ENCODE measurements around the gene KIAA1217.

GRCh38 chr10:24494236-24494635, 285.3 kb downstream of the KIAA1217 start:
- TF ChIP-seq CEBPB (IDR thresholded peaks at IDR 0.05) = no peak
- no peak for TF ChIP-seq PBX3 (IDR thresholded peaks at IDR 0.05)
- no peak for TF ChIP-seq CTCF (IDR thresholded peaks at IDR 0.05)
- TF ChIP-seq, protein P1, sequence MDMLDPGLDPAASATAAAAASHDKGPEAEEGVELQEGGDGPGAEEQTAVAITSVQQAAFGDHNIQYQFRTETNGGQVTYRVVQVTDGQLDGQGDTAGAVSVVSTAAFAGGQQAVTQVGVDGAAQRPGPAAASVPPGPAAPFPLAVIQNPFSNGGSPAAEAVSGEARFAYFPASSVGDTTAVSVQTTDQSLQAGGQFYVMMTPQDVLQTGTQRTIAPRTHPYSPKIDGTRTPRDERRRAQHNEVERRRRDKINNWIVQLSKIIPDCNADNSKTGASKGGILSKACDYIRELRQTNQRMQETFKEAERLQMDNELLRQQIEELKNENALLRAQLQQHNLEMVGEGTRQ (IDR thresholded peaks at IDR 0.05) = no peak
- TF ChIP-seq HOXB13 (CRISPR knock-in tag; IDR thresholded peaks at IDR 0.05; ENCODE audit: low read depth) = no peak
- no peak for TF ChIP-seq POLR2A (IDR thresholded peaks at IDR 0.05; ENCODE audit: low read length)
- TF ChIP-seq, protein P2, sequence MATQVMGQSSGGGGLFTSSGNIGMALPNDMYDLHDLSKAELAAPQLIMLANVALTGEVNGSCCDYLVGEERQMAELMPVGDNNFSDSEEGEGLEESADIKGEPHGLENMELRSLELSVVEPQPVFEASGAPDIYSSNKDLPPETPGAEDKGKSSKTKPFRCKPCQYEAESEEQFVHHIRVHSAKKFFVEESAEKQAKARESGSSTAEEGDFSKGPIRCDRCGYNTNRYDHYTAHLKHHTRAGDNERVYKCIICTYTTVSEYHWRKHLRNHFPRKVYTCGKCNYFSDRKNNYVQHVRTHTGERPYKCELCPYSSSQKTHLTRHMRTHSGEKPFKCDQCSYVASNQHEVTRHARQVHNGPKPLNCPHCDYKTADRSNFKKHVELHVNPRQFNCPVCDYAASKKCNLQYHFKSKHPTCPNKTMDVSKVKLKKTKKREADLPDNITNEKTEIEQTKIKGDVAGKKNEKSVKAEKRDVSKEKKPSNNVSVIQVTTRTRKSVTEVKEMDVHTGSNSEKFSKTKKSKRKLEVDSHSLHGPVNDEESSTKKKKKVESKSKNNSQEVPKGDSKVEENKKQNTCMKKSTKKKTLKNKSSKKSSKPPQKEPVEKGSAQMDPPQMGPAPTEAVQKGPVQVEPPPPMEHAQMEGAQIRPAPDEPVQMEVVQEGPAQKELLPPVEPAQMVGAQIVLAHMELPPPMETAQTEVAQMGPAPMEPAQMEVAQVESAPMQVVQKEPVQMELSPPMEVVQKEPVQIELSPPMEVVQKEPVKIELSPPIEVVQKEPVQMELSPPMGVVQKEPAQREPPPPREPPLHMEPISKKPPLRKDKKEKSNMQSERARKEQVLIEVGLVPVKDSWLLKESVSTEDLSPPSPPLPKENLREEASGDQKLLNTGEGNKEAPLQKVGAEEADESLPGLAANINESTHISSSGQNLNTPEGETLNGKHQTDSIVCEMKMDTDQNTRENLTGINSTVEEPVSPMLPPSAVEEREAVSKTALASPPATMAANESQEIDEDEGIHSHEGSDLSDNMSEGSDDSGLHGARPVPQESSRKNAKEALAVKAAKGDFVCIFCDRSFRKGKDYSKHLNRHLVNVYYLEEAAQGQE (IDR thresholded peaks at IDR 0.05) = no peak
- no peak for TF ChIP-seq BCL3 (IDR thresholded peaks at IDR 0.05)
- TF ChIP-seq, protein P3, sequence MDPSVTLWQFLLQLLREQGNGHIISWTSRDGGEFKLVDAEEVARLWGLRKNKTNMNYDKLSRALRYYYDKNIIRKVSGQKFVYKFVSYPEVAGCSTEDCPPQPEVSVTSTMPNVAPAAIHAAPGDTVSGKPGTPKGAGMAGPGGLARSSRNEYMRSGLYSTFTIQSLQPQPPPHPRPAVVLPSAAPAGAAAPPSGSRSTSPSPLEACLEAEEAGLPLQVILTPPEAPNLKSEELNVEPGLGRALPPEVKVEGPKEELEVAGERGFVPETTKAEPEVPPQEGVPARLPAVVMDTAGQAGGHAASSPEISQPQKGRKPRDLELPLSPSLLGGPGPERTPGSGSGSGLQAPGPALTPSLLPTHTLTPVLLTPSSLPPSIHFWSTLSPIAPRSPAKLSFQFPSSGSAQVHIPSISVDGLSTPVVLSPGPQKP (IDR thresholded peaks at IDR 0.05; ENCODE audit: low read depth, low read length) = no peak
- no peak for TF ChIP-seq JUN (IDR thresholded peaks at IDR 0.05)
- TF ChIP-seq PHF8 (IDR thresholded peaks at IDR 0.05; ENCODE audit: borderline replicate concordance, low read depth) = no peak
- no peak for TF ChIP-seq MYC (IDR thresholded peaks at IDR 0.05; ENCODE audit: borderline replicate concordance, low read length)
- no peak for TF ChIP-seq BHLHE40 (IDR thresholded peaks at IDR 0.05; ENCODE audit: low read depth, low read length)
- no peak for TF ChIP-seq HOXA7 (CRISPR knock-in tag; IDR thresholded peaks at IDR 0.05)
